H9 (cell line): ENCODE results near the gene NAV1. TPM values are rescaled to one million over a fixed set of nuclear protein-coding genes. Genes with fewer than 3 reads are reported as not detected.

Source experiments
- DNase-seq: peaks from one replicate; pipeline ENCODE4 v3.0.0-alpha.2; 2017
- H2AFZ ChIP-seq: one replicate; pipeline ENCODE4 v1.6.1; 2013; ENCODE audit warnings: mild to moderate bottlenecking, low read length, control low read depth, moderate library complexity
- H2AK5ac ChIP-seq: 2 replicates; pipeline ENCODE4 v1.6.1; 2013; ENCODE audit warnings: low read length, control low read depth, mixed read lengths; ENCODE audit not compliant: insufficient read length
- H2BK120ac ChIP-seq: one replicate; pipeline ENCODE4 v1.6.1; 2013; ENCODE audit warnings: low read depth, mild to moderate bottlenecking, low read length, control low read depth, inconsistent platforms; ENCODE audit not compliant: poor library complexity, severe bottlenecking
- H2BK12ac ChIP-seq: 2 replicates; pipeline ENCODE4 v1.6.1; 2013; ENCODE audit warnings: low read length, control low read depth, mixed read lengths, low read depth; ENCODE audit not compliant: insufficient read length
- H2BK15ac ChIP-seq: 2 replicates; pipeline ENCODE4 v1.6.1; 2013; ENCODE audit warnings: low read depth, low read length, control low read depth
- H2BK20ac ChIP-seq: one replicate; pipeline ENCODE4 v1.6.1; 2013; ENCODE audit warnings: low read depth, mild to moderate bottlenecking, low read length, control low read depth, inconsistent platforms; ENCODE audit not compliant: poor library complexity, severe bottlenecking
- H2BK5ac ChIP-seq: 2 replicates; pipeline ENCODE4 v1.6.1; 2013; ENCODE audit warnings: low read length, control low read depth, mixed read lengths; ENCODE audit not compliant: insufficient read length
- H3K14ac ChIP-seq: 2 replicates; pipeline ENCODE4 v1.6.1; 2013; ENCODE audit warnings: low read length, control low read depth; ENCODE audit not compliant: insufficient read depth
- H3K18ac ChIP-seq: 2 replicates; pipeline ENCODE4 v1.6.1; 2013; ENCODE audit warnings: low read depth, mild to moderate bottlenecking, mixed read lengths, low read length, control low read depth; ENCODE audit not compliant: insufficient read length
- H3K23ac ChIP-seq: 2 replicates; pipeline ENCODE4 v1.6.1; 2013; ENCODE audit warnings: low read length, control low read depth, mixed read lengths, low read depth; ENCODE audit not compliant: insufficient read length
- H3K23me2 ChIP-seq: 2 replicates; pipeline ENCODE4 v1.6.1; 2013; ENCODE audit warnings: low read depth, mild to moderate bottlenecking, mixed read lengths, low read length, control low read depth; ENCODE audit not compliant: insufficient read length, poor library complexity, severe bottlenecking
- H3K27ac ChIP-seq: 2 replicates; pipeline ENCODE4 v1.5.1; 2013; ENCODE audit warnings: low read length, control low read depth, mixed read lengths, low read depth; ENCODE audit not compliant: insufficient read length
- H3K27me3 ChIP-seq: 2 replicates; pipeline ENCODE4 v1.6.1; 2013; ENCODE audit warnings: low read length, control low read depth, inconsistent platforms; ENCODE audit not compliant: insufficient read depth
- H3K4ac ChIP-seq: 2 replicates; pipeline ENCODE4 v1.6.1; 2013; ENCODE audit warnings: low read depth, mild to moderate bottlenecking, control low read depth, inconsistent platforms, low read length, moderate library complexity
- H3K4me1 ChIP-seq: 2 replicates; pipeline ENCODE4 v1.6.1; 2013; ENCODE audit warnings: low read length, control low read depth, inconsistent platforms; ENCODE audit not compliant: insufficient read depth
- H3K4me2 ChIP-seq: 2 replicates; pipeline ENCODE4 v1.6.1; 2013; ENCODE audit warnings: low read length, control low read depth, mixed read lengths; ENCODE audit not compliant: insufficient read length, insufficient read depth
- H3K56ac ChIP-seq: 2 replicates; pipeline ENCODE4 v1.6.1; 2013; ENCODE audit warnings: low read depth, mild to moderate bottlenecking, mixed read lengths, low read length, control low read depth; ENCODE audit not compliant: insufficient read length
- H3K79me1 ChIP-seq: 2 replicates; pipeline ENCODE4 v1.6.1; 2013; ENCODE audit warnings: low read depth, mild to moderate bottlenecking, moderate library complexity, low read length, control low read depth, inconsistent platforms; ENCODE audit not compliant: insufficient read depth, poor library complexity, severe bottlenecking
- H3K79me2 ChIP-seq: 2 replicates; pipeline ENCODE4 v1.6.1; 2013; ENCODE audit warnings: low read length, control low read depth, inconsistent platforms; ENCODE audit not compliant: insufficient read depth
- H3K9ac ChIP-seq: 2 replicates; pipeline ENCODE4 v1.6.1; 2013; ENCODE audit warnings: low read length, control low read depth, mixed read lengths; ENCODE audit not compliant: insufficient read length; ENCODE audit errors: extremely low read depth
- H3K9me3 ChIP-seq: one replicate; pipeline ENCODE4 v1.6.1; 2013; ENCODE audit warnings: low read depth, low read length, inconsistent platforms; ENCODE audit not compliant: control insufficient read depth
- H3T11ph ChIP-seq: one replicate; pipeline ENCODE4 v1.6.1; 2013; ENCODE audit warnings: mild to moderate bottlenecking, low read length, control low read depth, inconsistent platforms
- H4K20me1 ChIP-seq: one replicate; pipeline ENCODE4 v1.6.1; 2013; ENCODE audit not compliant: control insufficient read depth, insufficient read length, insufficient read depth
- H4K5ac ChIP-seq: 2 replicates; pipeline ENCODE4 v1.6.1; 2013; ENCODE audit warnings: low read depth, mild to moderate bottlenecking, mixed read lengths, low read length, control low read depth; ENCODE audit not compliant: insufficient read length
- H4K8ac ChIP-seq: replicated peaks from 2 replicates; pipeline ENCODE4 v1.6.1; 2013; ENCODE audit warnings: low read length, control low read depth, mixed read lengths, low read depth; ENCODE audit not compliant: insufficient read length
- H4K91ac ChIP-seq: 2 replicates; pipeline ENCODE4 v1.6.1; 2013; ENCODE audit warnings: low read depth, mild to moderate bottlenecking, moderate library complexity, mixed read lengths, low read length, control low read depth; ENCODE audit not compliant: insufficient read length
- H3K27ac Mint-ChIP-seq, 3 experiments: 2 replicates in 2 of 3; 3 replicates in 1 of 3; pipeline ENCODE4 v1.8.0; 2020 to 2021; ENCODE audit warnings: mixed read lengths in 3 of 3, mild to moderate bottlenecking in 1 of 3, moderate library complexity in 1 of 3
- H3K27me3 Mint-ChIP-seq: 2 replicates; pipeline ENCODE4 v1.8.0; 2021; ENCODE audit warnings: low read depth, mild to moderate bottlenecking, moderate library complexity, mixed read lengths
- H3K36me3 Mint-ChIP-seq, 3 experiments: 2 replicates in 2 of 3; 3 replicates in 1 of 3; pipeline ENCODE4 v1.8.0; 2020 to 2021; ENCODE audit warnings: low read depth in 3 of 3, mixed read lengths in 3 of 3; ENCODE audit not compliant: insufficient read depth in 1 of 3
- H3K4me1 Mint-ChIP-seq, 2 experiments: 2 replicates each; pipeline ENCODE4 v1.8.0; 2020; ENCODE audit warnings: mixed read lengths in 2 of 2
- H3K4me3 Mint-ChIP-seq, 2 experiments: 2 replicates in 1 of 2; 3 replicates in 1 of 2; pipeline ENCODE4 v1.8.0; 2020 to 2021; ENCODE audit warnings: mild to moderate bottlenecking in 2 of 2, mixed read lengths in 2 of 2, moderate library complexity in 1 of 2
- H3K9me3 Mint-ChIP-seq, 2 experiments: 2 replicates in 1 of 2; 3 replicates in 1 of 2; pipeline ENCODE4 v1.8.0; 2020; ENCODE audit warnings: mild to moderate bottlenecking in 2 of 2, mixed read lengths in 2 of 2, moderate library complexity in 1 of 2
- WGBS: extraction: QIAGEN DNeasy Blood & Tissue Kit; methylation state at CpG from one replicate; pipeline ENCODE4 v1.1.7; 2013; ENCODE audit warnings: missing lambda C conversion rate, low lambda C conversion rate, mixed read lengths; ENCODE audit not compliant: insufficient read length; ENCODE audit errors: extremely low coverage; 5-methylcytosine and 5-hydroxymethylcytosine counted together
- long read RNA-seq: library from polyadenylated mRNA; unstranded; transcript quantifications from one replicate; pipeline ENCODE4 v2.0.0, GENCODE V29; 2020
- total RNA-seq: library from RNA; stranded (reverse); gene quantifications from 2 replicates; pipeline ENCODE4 v1.2.1, GENCODE V29; 2021
- TF ChIP-seq, protein P1 (sequence below): fragments of 200-600 bp; sonication (generic); conservative IDR thresholded peaks from 3 replicates; pipeline ENCODE4 v1.8.0; 2021; ENCODE audit warnings: antibody characterized with exemption, mild to moderate bottlenecking

Gene NAV1, protein sequence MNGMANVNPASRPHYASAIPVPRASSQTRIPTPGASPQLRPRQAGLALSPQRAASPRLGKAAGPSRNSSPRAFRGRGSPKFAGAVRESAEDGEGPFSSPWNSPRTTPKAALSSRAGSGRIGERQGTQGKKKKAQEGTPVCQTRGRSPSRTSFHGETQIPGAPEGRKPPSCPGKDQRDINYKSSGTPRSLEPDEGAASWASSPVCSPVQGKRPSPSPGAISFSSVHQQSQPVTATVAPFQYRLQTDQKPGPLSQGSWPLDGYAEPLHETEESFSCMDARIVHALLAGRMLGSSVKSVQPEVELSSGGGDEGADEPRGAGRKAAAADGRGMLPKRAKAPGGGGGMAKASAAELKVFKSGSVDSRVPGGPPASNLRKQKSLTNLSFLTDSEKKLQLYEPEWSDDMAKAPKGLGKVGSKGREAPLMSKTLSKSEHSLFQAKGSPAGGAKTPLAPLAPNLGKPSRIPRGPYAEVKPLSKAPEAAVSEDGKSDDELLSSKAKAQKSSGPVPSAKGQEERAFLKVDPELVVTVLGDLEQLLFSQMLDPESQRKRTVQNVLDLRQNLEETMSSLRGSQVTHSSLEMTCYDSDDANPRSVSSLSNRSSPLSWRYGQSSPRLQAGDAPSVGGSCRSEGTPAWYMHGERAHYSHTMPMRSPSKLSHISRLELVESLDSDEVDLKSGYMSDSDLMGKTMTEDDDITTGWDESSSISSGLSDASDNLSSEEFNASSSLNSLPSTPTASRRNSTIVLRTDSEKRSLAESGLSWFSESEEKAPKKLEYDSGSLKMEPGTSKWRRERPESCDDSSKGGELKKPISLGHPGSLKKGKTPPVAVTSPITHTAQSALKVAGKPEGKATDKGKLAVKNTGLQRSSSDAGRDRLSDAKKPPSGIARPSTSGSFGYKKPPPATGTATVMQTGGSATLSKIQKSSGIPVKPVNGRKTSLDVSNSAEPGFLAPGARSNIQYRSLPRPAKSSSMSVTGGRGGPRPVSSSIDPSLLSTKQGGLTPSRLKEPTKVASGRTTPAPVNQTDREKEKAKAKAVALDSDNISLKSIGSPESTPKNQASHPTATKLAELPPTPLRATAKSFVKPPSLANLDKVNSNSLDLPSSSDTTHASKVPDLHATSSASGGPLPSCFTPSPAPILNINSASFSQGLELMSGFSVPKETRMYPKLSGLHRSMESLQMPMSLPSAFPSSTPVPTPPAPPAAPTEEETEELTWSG (N-terminal part only)
- 20.5 and 21.6 TPM in 2 replicates for total RNA-seq
- long read RNA-seq, partial matches to known transcripts = 4 of 18 reads
- long read RNA-seq, other reads (novel, unspliced or antisense) = 14 of 18 reads

GRCh38 chr1:201538612-201539551 lies at the start of gene NAV1:
Gene NAV1, plus strand, starts transcription at chr1:201539127. Its CDS starts 83,758 bp downstream, at chr1:201622885.
- Histone ChIP-seq H3K14ac (no peak within 1 kb of the TSS; the same call in 1 of the 2 replicates), H3T11ph (no peak within 1 kb of the TSS), H2AFZ (no peak within 1 kb of the TSS), H3K56ac (no peak within 1 kb of the TSS), H3K9me3 (no peaks in the 10 kb centered on the region), H3K79me2 (no peaks in the 10 kb centered on the region), H3K23ac (no peak within 1 kb of the TSS), H3K4me2 (peak within 1 kb of the TSS; percentile 95), H3K27ac (no peak within 1 kb of the TSS), H2BK15ac (no peak within 1 kb of the TSS; the same call in 1 of the 2 replicates), H4K91ac (no peak within 1 kb of the TSS), H4K20me1 (no peaks in the 10 kb centered on the region), H2BK120ac (no peak within 1 kb of the TSS), H2BK5ac (no peak within 1 kb of the TSS), H3K23me2 (peaks cover 23% of the 10 kb centered on the region), H3K18ac (no peak within 1 kb of the TSS), H3K27me3 (peaks cover 7% of the 10 kb centered on the region; the same call in 1 of the 2 replicates), H2BK20ac (no peak within 1 kb of the TSS), H2AK5ac (no peak within 1 kb of the TSS), H3K4ac (no peak within 1 kb of the TSS), H4K8ac (no peak within 1 kb of the TSS), H4K5ac (no peak within 1 kb of the TSS), H3K9ac (no peak within 1 kb of the TSS), H3K79me1 (no peaks in the 10 kb centered on the region), H3K4me1 (no peaks in the 10 kb centered on the region; the same call in 1 of the 2 replicates), H2BK12ac (no peak within 1 kb of the TSS)
- Mint-ChIP-seq H3K4me1 (peaks cover 18 to 31% of the 10 kb centered on the region in 2 experiments), H3K9me3 (peaks cover 0 to 6% of the 10 kb centered on the region in 2 experiments; a peak in 2 of 5 replicates), H3K4me3 (peak within 1 kb of the TSS; percentile 79 to 92), H3K27me3 (peaks cover 77% of the 10 kb centered on the region), H3K27ac (no peak within 1 kb of the TSS), H3K36me3 (no peaks in the 10 kb centered on the region)
- peak; percentile 74 for DNase-seq
- TF ChIP-seq, protein P1, sequence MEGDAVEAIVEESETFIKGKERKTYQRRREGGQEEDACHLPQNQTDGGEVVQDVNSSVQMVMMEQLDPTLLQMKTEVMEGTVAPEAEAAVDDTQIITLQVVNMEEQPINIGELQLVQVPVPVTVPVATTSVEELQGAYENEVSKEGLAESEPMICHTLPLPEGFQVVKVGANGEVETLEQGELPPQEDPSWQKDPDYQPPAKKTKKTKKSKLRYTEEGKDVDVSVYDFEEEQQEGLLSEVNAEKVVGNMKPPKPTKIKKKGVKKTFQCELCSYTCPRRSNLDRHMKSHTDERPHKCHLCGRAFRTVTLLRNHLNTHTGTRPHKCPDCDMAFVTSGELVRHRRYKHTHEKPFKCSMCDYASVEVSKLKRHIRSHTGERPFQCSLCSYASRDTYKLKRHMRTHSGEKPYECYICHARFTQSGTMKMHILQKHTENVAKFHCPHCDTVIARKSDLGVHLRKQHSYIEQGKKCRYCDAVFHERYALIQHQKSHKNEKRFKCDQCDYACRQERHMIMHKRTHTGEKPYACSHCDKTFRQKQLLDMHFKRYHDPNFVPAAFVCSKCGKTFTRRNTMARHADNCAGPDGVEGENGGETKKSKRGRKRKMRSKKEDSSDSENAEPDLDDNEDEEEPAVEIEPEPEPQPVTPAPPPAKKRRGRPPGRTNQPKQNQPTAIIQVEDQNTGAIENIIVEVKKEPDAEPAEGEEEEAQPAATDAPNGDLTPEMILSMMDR = no peak
- no CpG with 5 or more reads among the region's 93 CpGs for WGBS
